HepG2 (cell line): ENCODE measurements around the gene GBP2. TPM values are rescaled to one million over a fixed set of nuclear protein-coding genes. Genes with fewer than 3 reads are reported as not detected.

Source experiments
- ATAC-seq: fragments of 200-7000 bp; cut with Tn5 transposase; 3 replicates; pipeline ENCODE4 v1.9.1; 2020; ENCODE audit warnings: mild to moderate bottlenecking, moderate library complexity
- BruUV-seq: library from RNA; stranded (reverse); fragments of 400-500 nt; replicated peaks from 2 replicates; lab custom pipeline; 2021; lab: Mats Ljungman, UMichigan
- CTCF ChIA-PET: fragments of 300-600 bp; formaldehyde crosslinking; extraction: SDS; loops from one replicate; lab custom pipeline; 2021; ENCODE audit warnings: low total read pairs, inconsistent platforms, low intra/inter-chr PET ratio; lab: Yijun Ruan, JAX
- POLR2A ChIA-PET: fragments of 350-600 bp; sonication (Branson Sonifier 250); formaldehyde crosslinking; loops from one replicate; lab custom pipeline; 2020; ENCODE audit warnings: antibody characterized with exemption, inconsistent platforms; lab: Yijun Ruan, JAX
- DNase-seq: peaks from one replicate; pipeline ENCODE4 v3.0.0-alpha.2; 2015; ENCODE audit warnings: low spot score
- FAIRE-seq: peaks from 3 replicates; lab custom pipeline; 2011; peaks lifted over from hg19 to GRCh38; lab: Jason Lieb, UNC
- H2AFZ ChIP-seq: one replicate; pipeline ENCODE4 v1.6.1; 2011; ENCODE audit warnings: low read length, inconsistent platforms
- H3K27ac ChIP-seq: fragments of 300-600 bp; 3 replicates; pipeline ENCODE4 v1.8.0; 2011; ENCODE audit warnings: mixed run types, mild to moderate bottlenecking, mixed read lengths, low read length, inconsistent platforms; ENCODE audit not compliant: insufficient read depth; ENCODE audit errors: extremely low read length
- H3K27me3 ChIP-seq, 2 experiments: fragments of 200-600 bp in 1 of 2; 2 replicates in 1 of 2; 3 replicates in 1 of 2; pipeline versions ENCODE4 v1.6.0 to v1.8.0; 2011; ENCODE audit warnings: low read length in 2 of 2, mild to moderate bottlenecking in 2 of 2, moderate library complexity in 2 of 2, inconsistent platforms in 1 of 2; ENCODE audit not compliant: insufficient read depth in 2 of 2, control insufficient read depth in 1 of 2
- H3K36me3 ChIP-seq, 2 experiments: fragments of 200-600 bp in 1 of 2; replicated peaks in 1 of 2; 2 replicates in 1 of 2; 3 replicates in 1 of 2; pipeline versions ENCODE4 v1.5.1 to v1.8.0; 2011; ENCODE audit warnings: low read length in 2 of 2, inconsistent platforms in 1 of 2; ENCODE audit not compliant: insufficient read depth in 2 of 2, control insufficient read depth in 1 of 2
- H3K4me1 ChIP-seq: 2 replicates; pipeline ENCODE4 v1.5.1; 2012; ENCODE audit warnings: low read length, inconsistent platforms; ENCODE audit not compliant: insufficient read depth
- H3K4me2 ChIP-seq: 2 replicates; pipeline ENCODE4 v1.6.0; 2011; ENCODE audit warnings: low read depth, low read length, inconsistent platforms
- H3K4me3 ChIP-seq, 3 experiments: fragments of 200-600 bp in 1 of 3; sonication (generic), shearing (Covaris generic) in 1 of 3; replicated peaks in 1 of 3; 2 replicates each; pipeline ENCODE4 v1.5.1; 2011 to 2016; ENCODE audit warnings: low read length in 3 of 3, inconsistent platforms in 2 of 3, low read depth in 2 of 3, mild to moderate bottlenecking in 2 of 3, control low read depth in 1 of 3, mixed read lengths in 1 of 3; ENCODE audit not compliant: insufficient read depth in 1 of 3
- H3K79me2 ChIP-seq: one replicate; pipeline ENCODE4 v1.6.1; 2011; ENCODE audit warnings: low read length, inconsistent platforms; ENCODE audit not compliant: insufficient read depth
- H3K9ac ChIP-seq: 2 replicates; pipeline ENCODE4 v1.6.0; 2011; ENCODE audit warnings: mild to moderate bottlenecking, low read depth, low read length, inconsistent platforms; ENCODE audit not compliant: insufficient read depth
- H3K9me3 ChIP-seq: 2 replicates; pipeline ENCODE4 v1.5.1; 2012; ENCODE audit warnings: mild to moderate bottlenecking, low read length
- H4K20me1 ChIP-seq: 2 replicates; pipeline ENCODE4 v1.6.0; 2011; ENCODE audit warnings: inconsistent platforms, mild to moderate bottlenecking, low read length, moderate library complexity; ENCODE audit not compliant: insufficient read depth
- CTCF ChIP-seq: sonication (generic); formaldehyde crosslinking; IDR thresholded peaks from 2 replicates; pipeline ENCODE4 v1.5.0; 2020; ENCODE audit warnings: mild to moderate bottlenecking, missing genetic modification reagents, moderate library complexity
- GATAD2A ChIP-seq: IDR thresholded peaks from 2 replicates; pipeline ENCODE4 v1.6.1; 2016
- HOXA9 ChIP-seq: sonication (generic); formaldehyde crosslinking; IDR thresholded peaks from 2 replicates; pipeline ENCODE4 v1.8.1; 2022; ENCODE audit warnings: missing genetic modification reagents, mild to moderate bottlenecking, moderate library complexity, borderline replicate concordance
- HOXD1 ChIP-seq: sonication (generic); formaldehyde crosslinking; IDR thresholded peaks from 2 replicates; pipeline ENCODE4 v1.5.0; 2020; ENCODE audit warnings: missing genetic modification reagents
- NFIC ChIP-seq: IDR thresholded peaks from 2 replicates; pipeline ENCODE4 v1.6.1; 2012; ENCODE audit warnings: mild to moderate bottlenecking, low read length, inconsistent platforms
- PITX1 ChIP-seq: sonication (generic); formaldehyde crosslinking; IDR thresholded peaks from 2 replicates; pipeline ENCODE4 v1.5.1; 2020; ENCODE audit warnings: mild to moderate bottlenecking, missing genetic modification reagents
- POGZ ChIP-seq: sonication (generic); formaldehyde crosslinking; IDR thresholded peaks from 2 replicates; pipeline ENCODE4 v1.4.0; 2020; ENCODE audit warnings: mild to moderate bottlenecking, missing genetic modification reagents
- SOX5 ChIP-seq: IDR thresholded peaks from 2 replicates; pipeline ENCODE4 v1.6.1; 2016; ENCODE audit warnings: borderline replicate concordance
- SP2 ChIP-seq: sonication (generic); formaldehyde crosslinking; IDR thresholded peaks from 2 replicates; pipeline ENCODE4 v1.5.1; 2020; ENCODE audit warnings: mild to moderate bottlenecking, missing genetic modification reagents
- ZFP1 ChIP-seq: IDR thresholded peaks from 2 replicates; pipeline ENCODE4 v1.6.1; 2016
- ZFP36L2 ChIP-seq: sonication (generic); formaldehyde crosslinking; IDR thresholded peaks from 2 replicates; pipeline ENCODE4 v1.4.0; 2020; ENCODE audit warnings: missing genetic modification reagents
- ZNF12 ChIP-seq: sonication (generic); formaldehyde crosslinking; IDR thresholded peaks from 2 replicates; pipeline ENCODE4 v1.5.0; 2020; ENCODE audit warnings: missing genetic modification reagents
- ZNF224 ChIP-seq: sonication (generic); formaldehyde crosslinking; IDR thresholded peaks from 2 replicates; pipeline ENCODE4 v1.5.0; 2020; ENCODE audit warnings: mild to moderate bottlenecking, missing genetic modification reagents
- ZNF354B ChIP-seq: sonication (generic); formaldehyde crosslinking; IDR thresholded peaks from 2 replicates; pipeline ENCODE4 v1.8.0; 2022; ENCODE audit warnings: mild to moderate bottlenecking, missing genetic modification reagents
- ZNF441 ChIP-seq: sonication (generic); formaldehyde crosslinking; IDR thresholded peaks from 2 replicates; pipeline ENCODE4 v1.7.0; 2021; ENCODE audit warnings: missing genetic modification reagents, borderline replicate concordance
- ZNF879 ChIP-seq: sonication (generic); formaldehyde crosslinking; IDR thresholded peaks from 2 replicates; pipeline ENCODE4 v1.8.1; 2023; ENCODE audit warnings: missing genetic modification reagents
- ZXDC ChIP-seq: sonication (generic); formaldehyde crosslinking; IDR thresholded peaks from 2 replicates; pipeline ENCODE4 v1.5.0; 2020; ENCODE audit warnings: mild to moderate bottlenecking, missing genetic modification reagents
- WGBS: methylation state at CpG from one replicate; pipeline ENCODE4 v1.1.6; 2017; ENCODE audit warnings: low lambda C conversion rate; 5-methylcytosine and 5-hydroxymethylcytosine counted together
- in situ Hi-C: cut with HindIII; loops from 2 replicates; pipeline ENCODE4 v1.10.0; 2017; ENCODE audit warnings: low pct_unique_long_range_greater_than_20kb; ENCODE audit not compliant: extremely low pct_ligation_motif_present
- intact Hi-C: fragments of 100-400 bp; cut with micrococcal nuclease; formaldehyde crosslinking; loops from one replicate; pipeline ENCODE4 v1.10.0; 2022; ENCODE audit not compliant: unreplicated experiment
- polyA plus RNA-seq, 8 experiments: library from polyadenylated mRNA; depleted of rRNA in 3 of 8; stranded (reverse) in 7 of 8; unstranded in 1 of 8; fragments of >200 nt; fragmentation: Illumina TruSeq in 4 of 8; extraction: Trizol in 4 of 8; gene quantifications; 2 replicates each; pipeline versions ENCODE4 v1.2.1 to v1.2.3, GENCODE V29; 2011 to 2016; ENCODE audit warnings: low read depth in 4 of 8, missing spikeins in 1 of 8, mixed read lengths in 1 of 8; ENCODE audit not compliant: insufficient read depth in 1 of 8
- total RNA-seq, 5 experiments: library from RNA; depleted of rRNA; stranded (reverse); fragments of >200 nt; fragmentation: Illumina TruSeq; extraction: Trizol; gene quantifications; 2 replicates each; pipeline ENCODE4 v1.2.3, GENCODE V29; 2016; ENCODE audit warnings: low read depth in 1 of 5
- TF ChIP-seq, protein P1 (sequence below): sonication (generic); formaldehyde crosslinking; IDR thresholded peaks from 2 replicates; pipeline ENCODE4 v1.5.0; 2020; ENCODE audit warnings: missing genetic modification reagents

Gene GBP2
- total and polyA plus RNA-seq, 2 of the 13 experiments (the other 11 are each of a cell fraction or from before 2014, with no cell fraction given) = 5.1 to 6.2 TPM

GRCh38 chr1:89102021-89102420, 23.9 kb downstream of the GBP2 start:
- H3K9ac ChIP-seq = no peak overlapping the region
- ChIA-PET CTCF (no interaction called here), POLR2A (no interaction called here)
- no peaks in the 10 kb centered on the region for H4K20me1 ChIP-seq
- no peak overlapping the region for H3K4me2 ChIP-seq
- H2AFZ ChIP-seq = no peak overlapping the region
- H3K27ac ChIP-seq = no peak overlapping the region
- H3K27me3 ChIP-seq = no peaks in the 10 kb centered on the region
- H3K4me3 ChIP-seq = no peak overlapping the region
- no peaks in the 10 kb centered on the region for H3K79me2 ChIP-seq
- H3K4me1 ChIP-seq = no peaks in the 10 kb centered on the region
- ATAC-seq = no peak
- in situ Hi-C loops = no loop called here
- H3K36me3 ChIP-seq = no peaks in the 10 kb centered on the region
- intact Hi-C loops = no loop called here
- TF ChIP-seq HOXD1 (no peak), NFIC (no peak), ZNF224 (CRISPR knock-in tag) (no peak), ZNF879 (CRISPR knock-in tag) (no peak), CTCF (CRISPR knock-in tag) (no peak), GATAD2A (CRISPR knock-in tag) (no peak)
- no TSS peak for BruUV-seq
- DNase-seq = no peak
- FAIRE-seq = no peak
- no peaks in the 10 kb centered on the region for H3K9me3 ChIP-seq

- CTCF ChIA-PET = no interaction called here
- Histone ChIP-seq H4K20me1 (no peaks in the 10 kb centered on the region), H3K36me3 (no peaks in the 10 kb centered on the region), H2AFZ (no peak overlapping the region), H3K27ac (no peak overlapping the region), H3K4me2 (no peak overlapping the region), H3K9ac (no peak overlapping the region), H3K4me1 (no peaks in the 10 kb centered on the region), H3K4me3 (no peak overlapping the region), H3K79me2 (no peaks in the 10 kb centered on the region), H3K27me3 (no peaks in the 10 kb centered on the region), H3K9me3 (peaks cover 5% of the 10 kb centered on the region; the same call in 1 of the 2 replicates)
- no peak for DNase-seq
- intact Hi-C loops = no loop called here
- BruUV-seq = no TSS peak
- FAIRE-seq = no peak
- no peak for ATAC-seq
- POLR2A ChIA-PET = no interaction called here
- WGBS = 51% methylated on average over 3 of the region's 3 CpGs
- in situ Hi-C loops = no loop called here
- TF ChIP-seq ZXDC (CRISPR knock-in tag) (no peak), SP2 (CRISPR knock-in tag) (no peak), HOXA9 (CRISPR knock-in tag) (no peak), ZFP36L2 (no peak), ZNF354B (CRISPR knock-in tag) (no peak), SOX5 (CRISPR knock-in tag) (no peak), ZNF441 (CRISPR knock-in tag) (no peak), ZFP1 (CRISPR knock-in tag) (no peak), ZNF12 (CRISPR knock-in tag) (no peak), POGZ (no peak), PITX1 (CRISPR knock-in tag) (no peak)
- TF ChIP-seq, protein P1, sequence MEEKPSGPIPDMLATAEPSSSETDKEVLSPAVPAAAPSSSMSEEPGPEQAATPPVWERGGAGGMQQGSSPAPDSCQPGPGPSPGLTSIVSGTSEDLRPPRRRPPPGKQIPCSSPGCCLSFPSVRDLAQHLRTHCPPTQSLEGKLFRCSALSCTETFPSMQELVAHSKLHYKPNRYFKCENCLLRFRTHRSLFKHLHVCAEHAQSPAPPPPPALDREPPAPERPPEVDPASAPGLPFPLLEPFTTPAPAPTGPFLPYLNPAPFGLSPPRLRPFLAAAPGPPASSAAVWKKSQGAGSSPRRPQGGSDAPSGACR (CRISPR knock-in tag) = no peak
Measured at GRCh38 chr1:89100412-89100811, 25.5 kb downstream of the GBP2 start.
